H9 (cell line): ENCODE data around the gene KLHL28. TPM values are rescaled to one million over a fixed set of nuclear protein-coding genes. Genes with fewer than 3 reads are reported as not detected.

Experiments used
- DNase-seq: peaks from one replicate; pipeline ENCODE4 v3.0.0-alpha.2; 2017
- H2AFZ ChIP-seq: one replicate; pipeline ENCODE4 v1.6.1; 2013; ENCODE audit warnings: mild to moderate bottlenecking, low read length, control low read depth, moderate library complexity
- H2AK5ac ChIP-seq: 2 replicates; pipeline ENCODE4 v1.6.1; 2013; ENCODE audit warnings: low read length, control low read depth, mixed read lengths; ENCODE audit not compliant: insufficient read length
- H2BK120ac ChIP-seq: one replicate; pipeline ENCODE4 v1.6.1; 2013; ENCODE audit warnings: low read depth, mild to moderate bottlenecking, low read length, control low read depth, inconsistent platforms; ENCODE audit not compliant: poor library complexity, severe bottlenecking
- H2BK12ac ChIP-seq: 2 replicates; pipeline ENCODE4 v1.6.1; 2013; ENCODE audit warnings: low read length, control low read depth, mixed read lengths, low read depth; ENCODE audit not compliant: insufficient read length
- H2BK15ac ChIP-seq: 2 replicates; pipeline ENCODE4 v1.6.1; 2013; ENCODE audit warnings: low read depth, low read length, control low read depth
- H2BK20ac ChIP-seq: one replicate; pipeline ENCODE4 v1.6.1; 2013; ENCODE audit warnings: low read depth, mild to moderate bottlenecking, low read length, control low read depth, inconsistent platforms; ENCODE audit not compliant: poor library complexity, severe bottlenecking
- H2BK5ac ChIP-seq: 2 replicates; pipeline ENCODE4 v1.6.1; 2013; ENCODE audit warnings: low read length, control low read depth, mixed read lengths; ENCODE audit not compliant: insufficient read length
- H3K14ac ChIP-seq: 2 replicates; pipeline ENCODE4 v1.6.1; 2013; ENCODE audit warnings: low read length, control low read depth; ENCODE audit not compliant: insufficient read depth
- H3K18ac ChIP-seq: 2 replicates; pipeline ENCODE4 v1.6.1; 2013; ENCODE audit warnings: low read depth, mild to moderate bottlenecking, mixed read lengths, low read length, control low read depth; ENCODE audit not compliant: insufficient read length
- H3K23ac ChIP-seq: 2 replicates; pipeline ENCODE4 v1.6.1; 2013; ENCODE audit warnings: low read length, control low read depth, mixed read lengths, low read depth; ENCODE audit not compliant: insufficient read length
- H3K23me2 ChIP-seq: 2 replicates; pipeline ENCODE4 v1.6.1; 2013; ENCODE audit warnings: low read depth, mild to moderate bottlenecking, mixed read lengths, low read length, control low read depth; ENCODE audit not compliant: insufficient read length, poor library complexity, severe bottlenecking
- H3K27ac ChIP-seq: 2 replicates; pipeline ENCODE4 v1.5.1; 2013; ENCODE audit warnings: low read length, control low read depth, mixed read lengths, low read depth; ENCODE audit not compliant: insufficient read length
- H3K27me3 ChIP-seq: 2 replicates; pipeline ENCODE4 v1.6.1; 2013; ENCODE audit warnings: low read length, control low read depth, inconsistent platforms; ENCODE audit not compliant: insufficient read depth
- H3K4ac ChIP-seq: 2 replicates; pipeline ENCODE4 v1.6.1; 2013; ENCODE audit warnings: low read depth, mild to moderate bottlenecking, control low read depth, inconsistent platforms, low read length, moderate library complexity
- H3K4me1 ChIP-seq: 2 replicates; pipeline ENCODE4 v1.6.1; 2013; ENCODE audit warnings: low read length, control low read depth, inconsistent platforms; ENCODE audit not compliant: insufficient read depth
- H3K4me2 ChIP-seq: 2 replicates; pipeline ENCODE4 v1.6.1; 2013; ENCODE audit warnings: low read length, control low read depth, mixed read lengths; ENCODE audit not compliant: insufficient read length, insufficient read depth
- H3K56ac ChIP-seq: 2 replicates; pipeline ENCODE4 v1.6.1; 2013; ENCODE audit warnings: low read depth, mild to moderate bottlenecking, mixed read lengths, low read length, control low read depth; ENCODE audit not compliant: insufficient read length
- H3K79me1 ChIP-seq: 2 replicates; pipeline ENCODE4 v1.6.1; 2013; ENCODE audit warnings: low read depth, mild to moderate bottlenecking, moderate library complexity, low read length, control low read depth, inconsistent platforms; ENCODE audit not compliant: insufficient read depth, poor library complexity, severe bottlenecking
- H3K79me2 ChIP-seq: 2 replicates; pipeline ENCODE4 v1.6.1; 2013; ENCODE audit warnings: low read length, control low read depth, inconsistent platforms; ENCODE audit not compliant: insufficient read depth
- H3K9ac ChIP-seq: 2 replicates; pipeline ENCODE4 v1.6.1; 2013; ENCODE audit warnings: low read length, control low read depth, mixed read lengths; ENCODE audit not compliant: insufficient read length; ENCODE audit errors: extremely low read depth
- H3K9me3 ChIP-seq: one replicate; pipeline ENCODE4 v1.6.1; 2013; ENCODE audit warnings: low read depth, low read length, inconsistent platforms; ENCODE audit not compliant: control insufficient read depth
- H3T11ph ChIP-seq: one replicate; pipeline ENCODE4 v1.6.1; 2013; ENCODE audit warnings: mild to moderate bottlenecking, low read length, control low read depth, inconsistent platforms
- H4K20me1 ChIP-seq: one replicate; pipeline ENCODE4 v1.6.1; 2013; ENCODE audit not compliant: control insufficient read depth, insufficient read length, insufficient read depth
- H4K5ac ChIP-seq: 2 replicates; pipeline ENCODE4 v1.6.1; 2013; ENCODE audit warnings: low read depth, mild to moderate bottlenecking, mixed read lengths, low read length, control low read depth; ENCODE audit not compliant: insufficient read length
- H4K8ac ChIP-seq: replicated peaks from 2 replicates; pipeline ENCODE4 v1.6.1; 2013; ENCODE audit warnings: low read length, control low read depth, mixed read lengths, low read depth; ENCODE audit not compliant: insufficient read length
- H4K91ac ChIP-seq: 2 replicates; pipeline ENCODE4 v1.6.1; 2013; ENCODE audit warnings: low read depth, mild to moderate bottlenecking, moderate library complexity, mixed read lengths, low read length, control low read depth; ENCODE audit not compliant: insufficient read length
- H3K27ac Mint-ChIP-seq, 3 experiments: 2 replicates in 2 of 3; 3 replicates in 1 of 3; pipeline ENCODE4 v1.8.0; 2020 to 2021; ENCODE audit warnings: mixed read lengths in 3 of 3, mild to moderate bottlenecking in 1 of 3, moderate library complexity in 1 of 3
- H3K27me3 Mint-ChIP-seq: 2 replicates; pipeline ENCODE4 v1.8.0; 2021; ENCODE audit warnings: low read depth, mild to moderate bottlenecking, moderate library complexity, mixed read lengths
- H3K36me3 Mint-ChIP-seq, 3 experiments: 2 replicates in 2 of 3; 3 replicates in 1 of 3; pipeline ENCODE4 v1.8.0; 2020 to 2021; ENCODE audit warnings: low read depth in 3 of 3, mixed read lengths in 3 of 3; ENCODE audit not compliant: insufficient read depth in 1 of 3
- H3K4me1 Mint-ChIP-seq, 2 experiments: 2 replicates each; pipeline ENCODE4 v1.8.0; 2020; ENCODE audit warnings: mixed read lengths in 2 of 2
- H3K4me3 Mint-ChIP-seq, 2 experiments: 2 replicates in 1 of 2; 3 replicates in 1 of 2; pipeline ENCODE4 v1.8.0; 2020 to 2021; ENCODE audit warnings: mild to moderate bottlenecking in 2 of 2, mixed read lengths in 2 of 2, moderate library complexity in 1 of 2
- H3K9me3 Mint-ChIP-seq, 2 experiments: 2 replicates in 1 of 2; 3 replicates in 1 of 2; pipeline ENCODE4 v1.8.0; 2020; ENCODE audit warnings: mild to moderate bottlenecking in 2 of 2, mixed read lengths in 2 of 2, moderate library complexity in 1 of 2
- WGBS: extraction: QIAGEN DNeasy Blood & Tissue Kit; methylation state at CpG from one replicate; pipeline ENCODE4 v1.1.7; 2013; ENCODE audit warnings: missing lambda C conversion rate, low lambda C conversion rate, mixed read lengths; ENCODE audit not compliant: insufficient read length; ENCODE audit errors: extremely low coverage; 5-methylcytosine and 5-hydroxymethylcytosine counted together
- total RNA-seq: library from RNA; stranded (reverse); gene quantifications from 2 replicates; pipeline ENCODE4 v1.2.1, GENCODE V29; 2021
- TF ChIP-seq, protein P1 (sequence below): fragments of 200-600 bp; sonication (generic); conservative IDR thresholded peaks from 3 replicates; pipeline ENCODE4 v1.8.0; 2021; ENCODE audit warnings: antibody characterized with exemption, mild to moderate bottlenecking

Gene KLHL28
- total RNA-seq, 1 experiment from 2014 or later = 10.2 TPM

DNA sequence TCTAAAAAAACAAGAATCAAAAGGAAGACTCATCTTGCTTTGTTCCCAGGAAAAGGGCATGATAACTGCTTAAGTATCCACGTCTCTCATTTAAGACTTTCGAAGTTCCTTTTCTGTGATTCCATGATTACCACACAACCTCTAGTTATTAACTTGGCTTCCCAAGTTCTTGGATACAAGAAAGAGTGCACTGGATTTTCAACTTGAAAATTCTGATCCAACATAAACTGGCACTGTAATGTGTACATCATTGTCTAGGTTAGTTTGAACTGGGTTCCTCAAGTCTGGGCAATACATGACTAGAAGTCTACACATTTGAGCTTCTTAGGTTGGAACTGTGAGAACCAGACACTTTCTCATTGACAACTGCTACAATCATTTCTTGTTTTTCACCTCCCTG, 1.6 kb downstream of the KLHL28 start:
- Histone ChIP-seq H3K27ac (no peak overlapping the region), H2BK5ac (no peak overlapping the region), H3K79me1 (no peaks in the 10 kb centered on the region), H3K79me2 (peaks cover 13% of the 10 kb centered on the region; the same call in 1 of the 2 replicates), H3T11ph (no peak overlapping the region), H2AK5ac (no peak overlapping the region), H3K56ac (no peak overlapping the region), H3K27me3 (no peaks in the 10 kb centered on the region), H2BK20ac (no peak overlapping the region), H4K8ac (no peak overlapping the region), H4K5ac (no peak overlapping the region), H3K9me3 (no peaks in the 10 kb centered on the region), H3K18ac (no peak overlapping the region), H3K4me1 (peaks cover 10% of the 10 kb centered on the region), H3K4ac (no peak overlapping the region), H2AFZ (no peak overlapping the region), H4K91ac (no peak overlapping the region), H3K14ac (no peak overlapping the region), H4K20me1 (no peaks in the 10 kb centered on the region), H2BK12ac (no peak overlapping the region), H3K23ac (no peak overlapping the region), H2BK15ac (no peak overlapping the region), H3K4me2 (peak overlapping the region; percentile 56), H3K23me2 (peaks cover 24% of the 10 kb centered on the region), H3K9ac (no peak overlapping the region), H2BK120ac (no peak overlapping the region)
- TF ChIP-seq, protein P1, sequence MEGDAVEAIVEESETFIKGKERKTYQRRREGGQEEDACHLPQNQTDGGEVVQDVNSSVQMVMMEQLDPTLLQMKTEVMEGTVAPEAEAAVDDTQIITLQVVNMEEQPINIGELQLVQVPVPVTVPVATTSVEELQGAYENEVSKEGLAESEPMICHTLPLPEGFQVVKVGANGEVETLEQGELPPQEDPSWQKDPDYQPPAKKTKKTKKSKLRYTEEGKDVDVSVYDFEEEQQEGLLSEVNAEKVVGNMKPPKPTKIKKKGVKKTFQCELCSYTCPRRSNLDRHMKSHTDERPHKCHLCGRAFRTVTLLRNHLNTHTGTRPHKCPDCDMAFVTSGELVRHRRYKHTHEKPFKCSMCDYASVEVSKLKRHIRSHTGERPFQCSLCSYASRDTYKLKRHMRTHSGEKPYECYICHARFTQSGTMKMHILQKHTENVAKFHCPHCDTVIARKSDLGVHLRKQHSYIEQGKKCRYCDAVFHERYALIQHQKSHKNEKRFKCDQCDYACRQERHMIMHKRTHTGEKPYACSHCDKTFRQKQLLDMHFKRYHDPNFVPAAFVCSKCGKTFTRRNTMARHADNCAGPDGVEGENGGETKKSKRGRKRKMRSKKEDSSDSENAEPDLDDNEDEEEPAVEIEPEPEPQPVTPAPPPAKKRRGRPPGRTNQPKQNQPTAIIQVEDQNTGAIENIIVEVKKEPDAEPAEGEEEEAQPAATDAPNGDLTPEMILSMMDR = no peak
- H3K4me1 Mint-ChIP-seq = peaks cover 32 to 33% of the 10 kb centered on the region in 2 experiments
- no peak for DNase-seq
- no peaks in the 10 kb centered on the region for H3K27me3 Mint-ChIP-seq
- whole genome bisulfite sequencing = no CpG with 5 or more reads among the region's 2 CpGs
- H3K27ac Mint-ChIP-seq = peak overlapping the region in 1 of 3 experiments; percentile 50; a peak in 1 of 7 replicates
- H3K36me3 Mint-ChIP-seq = 0 out of 7 replicates have a peak, but pooled peaks cover 0 to 3% (median 0%) of the 10 kb centered on the region in 3 experiments
- no peaks in the 10 kb centered on the region for H3K9me3 Mint-ChIP-seq
- H3K4me3 Mint-ChIP-seq = no peak overlapping the region; a peak in 1 of 5 replicates
